K562 (cell line): ENCODE data around the gene ZNF385D. TPM values are rescaled to one million over a fixed set of nuclear protein-coding genes. Genes with fewer than 3 reads are reported as not detected.

Experiments
- ATAC-seq: fragments of 200-7000 bp; cut with Tn5 transposase; 3 replicates; pipeline ENCODE4 v1.9.1; 2020; ENCODE audit warnings: moderate library complexity
- BruUV-seq: library from RNA; stranded (reverse); fragments of 400-500 nt; replicated peaks from 2 replicates; lab custom pipeline; 2021; lab: Mats Ljungman, UMichigan
- CTCF ChIA-PET: fragments of 300-600 bp; formaldehyde crosslinking; extraction: SDS; loops from one replicate; lab custom pipeline; 2021; ENCODE audit warnings: low intra/inter-chr PET ratio; lab: Yijun Ruan, JAX
- POLR2A ChIA-PET: fragments of 300-600, 350-650 bp; sonication (Branson Sonifier 250); formaldehyde crosslinking; extraction: SDS; loops from one replicate; lab custom pipeline; 2021; ENCODE audit warnings: antibody characterized with exemption, inconsistent platforms; lab: Yijun Ruan, JAX
- DNase-seq, 4 experiments: peaks; one replicate each; pipeline versions ENCODE4 v3.0.0 to v3.0.0-alpha.2; 2011 to 2018; ENCODE audit warnings: low spot score in 3 of 4, mixed read lengths in 3 of 4; ENCODE audit errors: extremely low read depth in 1 of 4
- FAIRE-seq: peaks from 2 replicates; lab custom pipeline; 2011; peaks lifted over from hg19 to GRCh38; lab: Jason Lieb, UNC
- H2AFZ ChIP-seq: 2 replicates; pipeline ENCODE4 v1.6.0; 2011; ENCODE audit warnings: low read depth, low read length, control low read depth, inconsistent platforms
- H3K27ac ChIP-seq: fragments of 200-600 bp; 3 replicates; pipeline ENCODE4 v1.8.0; 2011; ENCODE audit warnings: low read depth, mild to moderate bottlenecking, control low read depth, inconsistent platforms, low read length, moderate library complexity, mixed read lengths; ENCODE audit errors: extremely low read depth
- H3K27me3 ChIP-seq, 2 experiments: fragments of 300-600 bp in 1 of 2; 2 replicates in 1 of 2; 3 replicates in 1 of 2; pipeline versions ENCODE4 v1.6.0 to v1.8.0; 2011; ENCODE audit warnings: inconsistent platforms in 2 of 2, low read length in 2 of 2, mild to moderate bottlenecking in 1 of 2, mixed read lengths in 1 of 2, moderate library complexity in 1 of 2; ENCODE audit not compliant: control insufficient read depth in 2 of 2, insufficient read depth in 2 of 2
- H3K36me3 ChIP-seq: fragments of 300-600 bp; 3 replicates; pipeline ENCODE4 v1.8.0; 2011; ENCODE audit warnings: mild to moderate bottlenecking, low read length, inconsistent platforms; ENCODE audit not compliant: control insufficient read depth, insufficient read depth
- H3K4me1 ChIP-seq, 2 experiments: fragments of 200-600 bp in 1 of 2; replicated peaks in 1 of 2; 2 replicates in 1 of 2; 3 replicates in 1 of 2; pipeline versions ENCODE4 v1.5.1 to v1.8.0; 2011; ENCODE audit warnings: inconsistent platforms in 2 of 2, low read length in 2 of 2, mild to moderate bottlenecking in 1 of 2, mixed read lengths in 1 of 2, moderate library complexity in 1 of 2; ENCODE audit not compliant: control insufficient read depth in 2 of 2, insufficient read depth in 2 of 2
- H3K4me2 ChIP-seq: 2 replicates; pipeline ENCODE4 v1.6.1; 2011; ENCODE audit warnings: low read length, control low read depth, inconsistent platforms, mixed read lengths; ENCODE audit not compliant: insufficient read depth
- H3K4me3 ChIP-seq: fragments of 200-600 bp; sonication (generic), shearing (Covaris generic); 2 replicates; pipeline ENCODE4 v1.5.1; 2016; ENCODE audit warnings: control low read depth, inconsistent platforms
- H3K79me2 ChIP-seq: fragments of 200-600 bp; 3 replicates; pipeline ENCODE4 v1.8.0; 2011; ENCODE audit warnings: low read length, inconsistent platforms; ENCODE audit not compliant: control insufficient read depth, insufficient read depth
- H3K9ac ChIP-seq, 2 experiments: 2 replicates each; pipeline versions ENCODE4 v1.6.0 to v1.6.1; 2011; ENCODE audit warnings: low read depth in 2 of 2, low read length in 2 of 2, control low read depth in 1 of 2, inconsistent platforms in 1 of 2, mild to moderate bottlenecking in 1 of 2, mixed read lengths in 1 of 2; ENCODE audit not compliant: insufficient read depth in 1 of 2
- H3K9me1 ChIP-seq: one replicate; pipeline ENCODE4 v1.6.0; 2011; ENCODE audit warnings: inconsistent platforms, mild to moderate bottlenecking, low read length, moderate library complexity; ENCODE audit not compliant: control insufficient read depth, insufficient read depth
- H3K9me3 ChIP-seq: replicated peaks from 2 replicates; pipeline ENCODE4 v1.5.1; 2011; ENCODE audit warnings: low read depth, low read length, inconsistent platforms; ENCODE audit not compliant: control insufficient read depth, insufficient read depth
- H4K20me1 ChIP-seq: replicated peaks from 2 replicates; pipeline ENCODE4 v1.6.1; 2011; ENCODE audit warnings: low read length, inconsistent platforms, mixed read lengths; ENCODE audit not compliant: control insufficient read depth, insufficient read depth
- BRD4 ChIP-seq: fragments of 200-600 bp; sonication (generic); IDR thresholded peaks from 2 replicates; pipeline ENCODE4 v1.6.1; 2017; ENCODE audit warnings: inconsistent platforms
- HMGN3 ChIP-seq: IDR thresholded peaks from 2 replicates; pipeline ENCODE4 v1.6.1; 2011; ENCODE audit warnings: borderline replicate concordance, low read depth, mild to moderate bottlenecking, mixed read lengths, low read length; ENCODE audit not compliant: insufficient read length; ENCODE audit errors: extremely low read depth
- MAX ChIP-seq: sonication (generic); formaldehyde crosslinking; IDR thresholded peaks from 2 replicates; pipeline ENCODE4 v1.9.0; 2022; ENCODE audit warnings: mild to moderate bottlenecking, missing genetic modification reagents
- NR3C1 ChIP-seq: sonication (generic); formaldehyde crosslinking; IDR thresholded peaks from 2 replicates; pipeline ENCODE4 v1.8.1; 2022; ENCODE audit warnings: missing genetic modification reagents
- PCBP2 ChIP-seq: fragments of 200-400 bp; formaldehyde crosslinking; IDR thresholded peaks from 2 replicates; pipeline ENCODE4 v1.6.1; 2018; ENCODE audit warnings: low read length, low read depth, mild to moderate bottlenecking, moderate library complexity; ENCODE audit not compliant: poor library complexity, severe bottlenecking
- ZNF707 ChIP-seq: fragments of 250-450 bp; sonication (Bioruptor Pico); conservative IDR thresholded peaks from 2 replicates; pipeline ENCODE4 v1.8.0; 2022; ENCODE audit warnings: inconsistent platforms, mild to moderate bottlenecking, moderate library complexity
- WGBS: fragments of 100-300 bp; shearing (Covaris generic); methylation state at CpG from one replicate; pipeline ENCODE4 v1.1.6; 2016; ENCODE audit warnings: low coverage, mixed read lengths; ENCODE audit not compliant: insufficient coverage; ENCODE audit errors: missing lambda C conversion rate; 5-methylcytosine and 5-hydroxymethylcytosine counted together
- in situ Hi-C: fragments of 300-500 bp; cut with MboI; formaldehyde crosslinking; loops from 4 replicates; pipeline ENCODE4 v1.15.0; 2018; ENCODE audit warnings: inconsistent platforms, mixed read lengths
- intact Hi-C: fragments of 100-400 bp; cut with micrococcal nuclease; formaldehyde crosslinking; loops from 2 replicates; pipeline ENCODE4 v1.14.2; 2022
- polyA plus RNA-seq, 8 experiments: library from polyadenylated mRNA; depleted of rRNA in 4 of 8; stranded (reverse) in 5 of 8; unstranded in 3 of 8; fragments of >200 nt; fragmentation: Nextera tagmentation in 2 of 8; fragmentation: Illumina TruSeq in 1 of 8; extraction: Ambion mirVana in 2 of 8; extraction: Trizol in 1 of 8; gene quantifications; 2 replicates each; pipeline versions ENCODE4 v1.2.1 to v1.2.3, GENCODE V29; 2011 to 2014; ENCODE audit warnings: inconsistent platforms in 1 of 8, missing spikeins in 1 of 8
- total RNA-seq, 7 experiments: library from RNA; depleted of rRNA in 6 of 7; stranded (reverse); fragments of >200 nt in 6 of 7; fragmentation: Illumina TruSeq in 2 of 7; extraction: Trizol in 2 of 7; gene quantifications; 2 replicates each; pipeline versions ENCODE4 v1.2.1 to v1.2.3, GENCODE V29; 2011 to 2021; ENCODE audit warnings: low replicate concordance in 1 of 7
- TF ChIP-seq, protein P1 (sequence below): fragments of 450-650 bp; IDR thresholded peaks from 2 replicates; pipeline ENCODE4 v1.6.1; 2017; ENCODE audit warnings: antibody characterized with exemption, mild to moderate bottlenecking
- TF ChIP-seq, protein P2 (sequence below): fragments of 250-450 bp; sonication (Bioruptor Pico); IDR thresholded peaks from 2 replicates; pipeline ENCODE4 v1.8.0; 2022; ENCODE audit warnings: moderate library complexity, mild to moderate bottlenecking, inconsistent platforms
- TF ChIP-seq, protein P3 (sequence below): fragments of 250-450 bp; sonication (Bioruptor Pico); IDR thresholded peaks from 2 replicates; pipeline ENCODE4 v1.4.0; 2020; ENCODE audit warnings: mild to moderate bottlenecking, moderate library complexity, borderline replicate concordance
- TF ChIP-seq, protein P4 (sequence below): fragments of 450-650 bp; conservative IDR thresholded peaks from 2 replicates; pipeline ENCODE4 v1.6.1; 2016; ENCODE audit warnings: missing genetic modification characterization, low read depth, mild to moderate bottlenecking, control low read depth, missing compliant biosample characterization

Gene ZNF385D
- total and polyA plus RNA-seq, 9 of the 15 experiments (the other 6 are each of a cell fraction or from before 2014, with no cell fraction given): 0.14 to 1.7 (median 0.51) TPM

- TF ChIP-seq, protein P1, sequence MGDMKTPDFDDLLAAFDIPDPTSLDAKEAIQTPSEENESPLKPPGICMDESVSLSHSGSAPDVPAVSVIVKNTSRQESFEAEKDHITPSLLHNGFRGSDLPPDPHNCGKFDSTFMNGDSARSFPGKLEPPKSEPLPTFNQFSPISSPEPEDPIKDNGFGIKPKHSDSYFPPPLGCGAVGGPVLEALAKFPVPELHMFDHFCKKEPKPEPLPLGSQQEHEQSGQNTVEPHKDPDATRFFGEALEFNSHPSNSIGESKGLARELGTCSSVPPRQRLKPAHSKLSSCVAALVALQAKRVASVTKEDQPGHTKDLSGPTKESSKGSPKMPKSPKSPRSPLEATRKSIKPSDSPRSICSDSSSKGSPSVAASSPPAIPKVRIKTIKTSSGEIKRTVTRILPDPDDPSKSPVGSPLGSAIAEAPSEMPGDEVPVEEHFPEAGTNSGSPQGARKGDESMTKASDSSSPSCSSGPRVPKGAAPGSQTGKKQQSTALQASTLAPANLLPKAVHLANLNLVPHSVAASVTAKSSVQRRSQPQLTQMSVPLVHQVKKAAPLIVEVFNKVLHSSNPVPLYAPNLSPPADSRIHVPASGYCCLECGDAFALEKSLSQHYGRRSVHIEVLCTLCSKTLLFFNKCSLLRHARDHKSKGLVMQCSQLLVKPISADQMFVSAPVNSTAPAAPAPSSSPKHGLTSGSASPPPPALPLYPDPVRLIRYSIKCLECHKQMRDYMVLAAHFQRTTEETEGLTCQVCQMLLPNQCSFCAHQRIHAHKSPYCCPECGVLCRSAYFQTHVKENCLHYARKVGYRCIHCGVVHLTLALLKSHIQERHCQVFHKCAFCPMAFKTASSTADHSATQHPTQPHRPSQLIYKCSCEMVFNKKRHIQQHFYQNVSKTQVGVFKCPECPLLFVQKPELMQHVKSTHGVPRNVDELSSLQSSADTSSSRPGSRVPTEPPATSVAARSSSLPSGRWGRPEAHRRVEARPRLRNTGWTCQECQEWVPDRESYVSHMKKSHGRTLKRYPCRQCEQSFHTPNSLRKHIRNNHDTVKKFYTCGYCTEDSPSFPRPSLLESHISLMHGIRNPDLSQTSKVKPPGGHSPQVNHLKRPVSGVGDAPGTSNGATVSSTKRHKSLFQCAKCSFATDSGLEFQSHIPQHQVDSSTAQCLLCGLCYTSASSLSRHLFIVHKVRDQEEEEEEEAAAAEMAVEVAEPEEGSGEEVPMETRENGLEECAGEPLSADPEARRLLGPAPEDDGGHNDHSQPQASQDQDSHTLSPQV: no peak
- TF ChIP-seq HMGN3: no peak
- TF ChIP-seq, protein P2, sequence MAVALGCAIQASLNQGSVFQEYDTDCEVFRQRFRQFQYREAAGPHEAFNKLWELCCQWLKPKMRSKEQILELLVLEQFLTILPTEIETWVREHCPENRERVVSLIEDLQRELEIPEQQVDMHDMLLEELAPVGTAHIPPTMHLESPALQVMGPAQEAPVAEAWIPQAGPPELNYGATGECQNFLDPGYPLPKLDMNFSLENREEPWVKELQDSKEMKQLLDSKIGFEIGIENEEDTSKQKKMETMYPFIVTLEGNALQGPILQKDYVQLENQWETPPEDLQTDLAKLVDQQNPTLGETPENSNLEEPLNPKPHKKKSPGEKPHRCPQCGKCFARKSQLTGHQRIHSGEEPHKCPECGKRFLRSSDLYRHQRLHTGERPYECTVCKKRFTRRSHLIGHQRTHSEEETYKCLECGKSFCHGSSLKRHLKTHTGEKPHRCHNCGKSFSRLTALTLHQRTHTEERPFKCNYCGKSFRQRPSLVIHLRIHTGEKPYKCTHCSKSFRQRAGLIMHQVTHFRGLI (CRISPR knock-in tag): no peak
Measured at GRCh38 chr3:21642433-21642832, 108.6 kb downstream of the ZNF385D start (continued).

DNA sequence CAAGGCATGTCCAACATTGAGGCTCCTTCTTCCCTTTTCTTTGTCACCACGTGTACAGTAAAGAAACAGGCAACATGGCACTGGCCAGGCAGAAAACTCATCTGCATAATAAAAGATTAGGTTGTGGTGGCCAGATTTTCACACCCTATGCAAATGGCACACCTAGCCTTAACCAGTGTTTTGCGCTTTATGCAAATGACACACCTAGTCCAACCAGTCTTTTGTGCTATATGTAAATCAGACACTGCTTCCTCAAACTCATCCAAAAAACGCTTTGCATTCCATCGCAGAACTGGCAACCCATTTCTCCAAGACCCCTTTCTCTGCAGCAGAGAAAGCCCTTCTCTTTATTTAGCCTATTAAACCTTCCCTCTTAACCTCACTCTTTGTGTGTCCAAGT is 109.1 kb downstream of the ZNF385D start:
- H3K4me3 ChIP-seq: no peak overlapping the region
- BruUV-seq: no TSS peak
- no peak for TF ChIP-seq NR3C1 (CRISPR knock-in tag)
- no peak for TF ChIP-seq PCBP2
- TF ChIP-seq ZNF707 (CRISPR knock-in tag): no peak
- TF ChIP-seq, protein P3, sequence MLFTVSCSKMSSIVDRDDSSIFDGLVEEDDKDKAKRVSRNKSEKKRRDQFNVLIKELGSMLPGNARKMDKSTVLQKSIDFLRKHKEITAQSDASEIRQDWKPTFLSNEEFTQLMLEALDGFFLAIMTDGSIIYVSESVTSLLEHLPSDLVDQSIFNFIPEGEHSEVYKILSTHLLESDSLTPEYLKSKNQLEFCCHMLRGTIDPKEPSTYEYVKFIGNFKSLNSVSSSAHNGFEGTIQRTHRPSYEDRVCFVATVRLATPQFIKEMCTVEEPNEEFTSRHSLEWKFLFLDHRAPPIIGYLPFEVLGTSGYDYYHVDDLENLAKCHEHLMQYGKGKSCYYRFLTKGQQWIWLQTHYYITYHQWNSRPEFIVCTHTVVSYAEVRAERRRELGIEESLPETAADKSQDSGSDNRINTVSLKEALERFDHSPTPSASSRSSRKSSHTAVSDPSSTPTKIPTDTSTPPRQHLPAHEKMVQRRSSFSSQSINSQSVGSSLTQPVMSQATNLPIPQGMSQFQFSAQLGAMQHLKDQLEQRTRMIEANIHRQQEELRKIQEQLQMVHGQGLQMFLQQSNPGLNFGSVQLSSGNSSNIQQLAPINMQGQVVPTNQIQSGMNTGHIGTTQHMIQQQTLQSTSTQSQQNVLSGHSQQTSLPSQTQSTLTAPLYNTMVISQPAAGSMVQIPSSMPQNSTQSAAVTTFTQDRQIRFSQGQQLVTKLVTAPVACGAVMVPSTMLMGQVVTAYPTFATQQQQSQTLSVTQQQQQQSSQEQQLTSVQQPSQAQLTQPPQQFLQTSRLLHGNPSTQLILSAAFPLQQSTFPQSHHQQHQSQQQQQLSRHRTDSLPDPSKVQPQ (CRISPR knock-in tag): no peak
- TF ChIP-seq, protein P4, sequence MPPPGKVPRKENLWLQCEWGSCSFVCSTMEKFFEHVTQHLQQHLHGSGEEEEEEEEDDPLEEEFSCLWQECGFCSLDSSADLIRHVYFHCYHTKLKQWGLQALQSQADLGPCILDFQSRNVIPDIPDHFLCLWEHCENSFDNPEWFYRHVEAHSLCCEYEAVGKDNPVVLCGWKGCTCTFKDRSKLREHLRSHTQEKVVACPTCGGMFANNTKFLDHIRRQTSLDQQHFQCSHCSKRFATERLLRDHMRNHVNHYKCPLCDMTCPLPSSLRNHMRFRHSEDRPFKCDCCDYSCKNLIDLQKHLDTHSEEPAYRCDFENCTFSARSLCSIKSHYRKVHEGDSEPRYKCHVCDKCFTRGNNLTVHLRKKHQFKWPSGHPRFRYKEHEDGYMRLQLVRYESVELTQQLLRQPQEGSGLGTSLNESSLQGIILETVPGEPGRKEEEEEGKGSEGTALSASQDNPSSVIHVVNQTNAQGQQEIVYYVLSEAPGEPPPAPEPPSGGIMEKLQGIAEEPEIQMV (tag): no peak
- TF ChIP-seq MAX: no peak
- TF ChIP-seq BRD4: no peak

More for the DNA sequence above, 109.1 kb downstream of the ZNF385D start:
- Histone ChIP-seq H3K9ac (no peak overlapping the region), H3K4me1 (no peaks in the 10 kb centered on the region), H3K27me3 (no peaks in the 10 kb centered on the region), H2AFZ (no peak overlapping the region), H3K9me3 (no peaks in the 10 kb centered on the region), H3K4me2 (no peak overlapping the region), H3K36me3 (no peaks in the 10 kb centered on the region), H4K20me1 (no peaks in the 10 kb centered on the region), H3K79me2 (no peaks in the 10 kb centered on the region; the same call in 2 of the 3 replicates), H3K9me1 (no peaks in the 10 kb centered on the region), H3K27ac (no peak overlapping the region)
- 21% methylated on average over 4 of the region's 4 CpGs for WGBS
- ChIA-PET POLR2A (no interaction called here), CTCF (no interaction called here)
- DNase-seq: no peak
- in situ Hi-C loops: no loop called here
- intact Hi-C loops: no loop called here
- FAIRE-seq: no peak
- no peak for ATAC-seq
